HCT116 (cell line): ENCODE measurements around the gene CCSER1. TPM values are rescaled to one million over a fixed set of nuclear protein-coding genes. Genes with fewer than 3 reads are reported as not detected.
A peak's percentile ranks its signal among the peaks of the same experiment; 100 is the strongest.

Experiments
- ATAC-seq: fragments of 200-7000 bp; cut with Tn5 transposase; 2 replicates; pipeline ENCODE4 v1.9.1; 2020; ENCODE audit warnings: mild to moderate bottlenecking, moderate library complexity
- BruUV-seq: library from RNA; stranded (reverse); fragments of 400-500 nt; replicated peaks from 2 replicates; lab custom pipeline; 2021; lab: Mats Ljungman, UMichigan
- CTCF ChIA-PET: fragments of 300-600 bp; sonication (Branson Sonifier 250); formaldehyde crosslinking; loops from one replicate; lab custom pipeline; 2021; ENCODE audit warnings: antibody characterized with exemption; lab: Charles Lee
- POLR2A ChIA-PET: fragments of 300-600, 350-600 bp; sonication (Branson Sonifier 250); formaldehyde crosslinking; loops from one replicate; lab custom pipeline; 2021; ENCODE audit warnings: antibody characterized with exemption; lab: Charles Lee
- RAD21 ChIA-PET, 2 experiments: fragments of 300-600 bp; sonication (Branson Sonifier 250); formaldehyde crosslinking; loops; one replicate each; lab custom pipeline; 2023; ENCODE audit warnings: low total read pairs in 2 of 2; ENCODE audit not compliant: uncharacterized antibody in 2 of 2, unreplicated experiment in 2 of 2, low non-redundant PET in 1 of 2; lab: Charles Lee
- DNase-seq: peaks from one replicate; pipeline ENCODE4 v3.0.0-alpha.2; 2010; ENCODE audit warnings: low read depth, low spot score
- H2AFZ ChIP-seq: fragments of 200-600 bp; shearing (Covaris generic), sonication (generic); 2 replicates; pipeline ENCODE4 v1.6.1; 2017; ENCODE audit warnings: low read depth, mixed run types, mixed read lengths, antibody characterized with exemption, low read length; ENCODE audit not compliant: poor library complexity, severe bottlenecking
- H3K27ac ChIP-seq: 2 replicates; pipeline ENCODE4 v1.5.1; 2012; ENCODE audit warnings: low read depth, low read length
- H3K27me3 ChIP-seq: fragments of 200-600 bp; sonication (generic); 2 replicates; pipeline ENCODE4 v1.6.1; 2016; ENCODE audit warnings: mixed run types, low read length, mixed read lengths; ENCODE audit not compliant: insufficient read depth
- H3K36me3 ChIP-seq, 2 experiments: fragments of 200-500 bp in 1 of 2; fragments of 200-600 bp in 1 of 2; sonication (Bioruptor generic) in 1 of 2; sonication (generic) in 1 of 2; 2 replicates each; pipeline versions ENCODE4 v1.5.1 to v1.6.1; 2014 to 2016; ENCODE audit warnings: low read length in 2 of 2, inconsistent platforms in 1 of 2, mixed read lengths in 1 of 2, mixed run types in 1 of 2; ENCODE audit not compliant: insufficient read depth in 2 of 2, control insufficient read depth in 1 of 2
- H3K4me1 ChIP-seq, 2 experiments: fragments of 200-600 bp in 1 of 2; sonication (generic) in 1 of 2; 2 replicates each; pipeline versions ENCODE4 v1.5.1 to v1.6.1; 2012 to 2017; ENCODE audit warnings: low read length in 2 of 2, inconsistent platforms in 1 of 2, mild to moderate bottlenecking in 1 of 2, mixed read lengths in 1 of 2, mixed run types in 1 of 2, moderate library complexity in 1 of 2; ENCODE audit not compliant: insufficient read depth in 2 of 2, control insufficient read depth in 1 of 2
- H3K4me2 ChIP-seq: fragments of 200-600 bp; sonication (generic); 2 replicates; pipeline ENCODE4 v1.6.1; 2017; ENCODE audit warnings: mixed run types, low read length, mixed read lengths
- H3K4me3 ChIP-seq, 2 experiments: fragments of 200-600 bp in 1 of 2; sonication (generic) in 1 of 2; replicated peaks in 1 of 2; 2 replicates each; pipeline ENCODE4 v1.5.1; 2011 to 2016; ENCODE audit warnings: low read length in 2 of 2, control low read depth in 1 of 2, low read depth in 1 of 2, mild to moderate bottlenecking in 1 of 2, mixed read lengths in 1 of 2, mixed run types in 1 of 2
- H3K79me2 ChIP-seq: fragments of 200-600 bp; sonication (generic); 2 replicates; pipeline ENCODE4 v1.6.1; 2017; ENCODE audit warnings: mild to moderate bottlenecking, mixed run types, low read length, moderate library complexity, mixed read lengths; ENCODE audit not compliant: insufficient read depth
- H3K9ac ChIP-seq: fragments of 200-600 bp; sonication (generic); 2 replicates; pipeline ENCODE4 v1.6.1; 2016; ENCODE audit warnings: low read length, mixed read lengths
- H3K9me2 ChIP-seq: fragments of 200-600 bp; sonication (generic), shearing (Covaris generic); 2 replicates; pipeline ENCODE4 v1.6.1; 2017; ENCODE audit warnings: mixed run types, mild to moderate bottlenecking, moderate library complexity; ENCODE audit not compliant: insufficient read depth
- H3K9me3 ChIP-seq, 2 experiments: fragments of 200-500 bp in 1 of 2; fragments of 200-600 bp in 1 of 2; sonication (Bioruptor generic) in 1 of 2; sonication (generic) in 1 of 2; 2 replicates each; pipeline ENCODE4 v1.6.1; 2014 to 2017; ENCODE audit warnings: low read length in 2 of 2, mixed read lengths in 2 of 2, inconsistent platforms in 1 of 2, low read depth in 1 of 2, mild to moderate bottlenecking in 1 of 2, mixed run types in 1 of 2, moderate library complexity in 1 of 2; ENCODE audit not compliant: control insufficient read depth in 1 of 2, insufficient read depth in 1 of 2
- H4K20me1 ChIP-seq: fragments of 200-600 bp; sonication (generic), shearing (Covaris generic); 2 replicates; pipeline ENCODE4 v1.6.1; 2017; ENCODE audit warnings: mixed run types, mild to moderate bottlenecking, moderate library complexity; ENCODE audit not compliant: insufficient read depth
- CBX3 ChIP-seq: IDR thresholded peaks from 2 replicates; pipeline ENCODE4 v1.6.1; 2012; ENCODE audit warnings: low read depth
- ELF1 ChIP-seq: IDR thresholded peaks from 2 replicates; pipeline ENCODE4 v1.6.1; 2012; ENCODE audit warnings: low read depth, borderline replicate concordance
- EZH2 ChIP-seq: fragments of 200-600 bp; sonication (generic); IDR thresholded peaks from 2 replicates; pipeline ENCODE4 v1.6.1; 2017; ENCODE audit warnings: antibody characterized with exemption, mixed run types
- EZH2phosphoT487 ChIP-seq: fragments of 200-600 bp; IDR thresholded peaks from 2 replicates; pipeline ENCODE4 v1.6.1; 2018; ENCODE audit warnings: antibody characterized with exemption, borderline replicate concordance
- FOSL1 ChIP-seq: IDR thresholded peaks from 2 replicates; pipeline ENCODE4 v1.6.1; 2012; ENCODE audit warnings: low read depth
- SIN3A ChIP-seq: IDR thresholded peaks from 2 replicates; pipeline ENCODE4 v1.6.1; 2012; ENCODE audit warnings: low read depth
- SP1 ChIP-seq: IDR thresholded peaks from 2 replicates; pipeline ENCODE4 v1.6.1; 2012; ENCODE audit warnings: low read depth
- SRF ChIP-seq: IDR thresholded peaks from 2 replicates; pipeline ENCODE4 v1.6.1; 2012; ENCODE audit warnings: low read depth
- TCF7L2 ChIP-seq: IDR thresholded peaks from 2 replicates; pipeline ENCODE4 v1.7.0; 2011; ENCODE audit warnings: borderline replicate concordance, inconsistent platforms; ENCODE audit not compliant: insufficient read depth, insufficient read length; ENCODE audit errors: extremely low read depth
- ZFX ChIP-seq: fragments of 450-650 bp; IDR thresholded peaks from 2 replicates; pipeline ENCODE4 v1.6.1; 2017
- intact Hi-C: fragments of 100-400 bp; cut with micrococcal nuclease; formaldehyde crosslinking; loops from 2 replicates; pipeline ENCODE4 v1.10.0; 2022
- total RNA-seq: library from RNA; stranded (reverse); gene quantifications from one replicate; pipeline ENCODE4 v1.2.1, GENCODE V29; 2021; ENCODE audit not compliant: unreplicated experiment
- TF ChIP-seq, protein P1 (sequence below), 3 experiments: fragments of 200-600 bp in 1 of 3; sonication (generic) in 1 of 3; IDR thresholded peaks in 2 of 3; conservative IDR thresholded peaks in 1 of 3; 2 replicates each; pipeline ENCODE4 v1.5.1; 2012 to 2017; ENCODE audit warnings: low read depth in 2 of 3, low read length in 2 of 3, antibody characterized with exemption in 1 of 3, borderline replicate concordance in 1 of 3, control low read depth in 1 of 3, mild to moderate bottlenecking in 1 of 3, mixed read lengths in 1 of 3, mixed run types in 1 of 3, moderate library complexity in 1 of 3; ENCODE audit not compliant: insufficient read depth in 1 of 3
- TF ChIP-seq, protein P2 (sequence below): IDR thresholded peaks from 2 replicates; pipeline ENCODE4 v1.6.1; 2012

Gene CCSER1
- total RNA-seq, 1 experiment from 2014 or later: 6.7 TPM

DNA sequence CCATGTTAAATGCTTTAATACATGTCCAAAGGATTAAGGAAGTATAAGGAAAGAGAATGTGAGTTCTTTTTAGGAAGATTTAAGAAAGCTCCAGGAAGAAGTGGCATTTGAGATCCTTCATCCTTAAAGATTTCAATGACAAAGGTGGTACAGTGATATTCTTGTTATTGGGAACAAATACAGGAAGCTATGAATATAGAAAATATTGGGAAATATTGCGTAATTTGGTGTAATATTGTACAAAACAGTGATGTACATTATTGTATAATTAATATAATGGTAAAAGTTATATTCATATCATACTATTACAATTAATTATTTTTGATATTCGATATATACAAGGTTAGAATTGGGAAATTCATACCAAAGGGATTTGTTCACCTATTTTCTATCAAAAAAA, 937.9 kb downstream of the CCSER1 start:
- H3K4me3 ChIP-seq: no peak overlapping the region
- ATAC-seq (no peak), DNase-seq (no peak)
- no peaks in the 10 kb centered on the region for H3K36me3 ChIP-seq
- ChIA-PET CTCF (no interaction called here), RAD21 (no interaction called here), POLR2A (no interaction called here)
- no peaks in the 10 kb centered on the region for H3K9me3 ChIP-seq
- H4K20me1 ChIP-seq: no peaks in the 10 kb centered on the region
- H3K9ac ChIP-seq: no peak overlapping the region
- no peak overlapping the region for H3K27ac ChIP-seq
- H3K4me2 ChIP-seq: peak overlapping the region; percentile 7; the same call in 1 of the 2 replicates
- H3K27me3 ChIP-seq: no peaks in the 10 kb centered on the region
- intact Hi-C loops: no loop called here
- TF ChIP-seq EZH2phosphoT487: no peak
- no peak for TF ChIP-seq CBX3
- H3K79me2 ChIP-seq: no peaks in the 10 kb centered on the region
- H2AFZ ChIP-seq: peak overlapping the region; percentile 67
- BruUV-seq: no TSS peak
- peaks cover 11 to 14% of the 10 kb centered on the region in 2 experiments; a peak in 3 of 4 replicates for H3K4me1 ChIP-seq
- no peaks in the 10 kb centered on the region for H3K9me2 ChIP-seq

GRCh38 chr4:91070736-91071135, 943.5 kb downstream of the CCSER1 start:
- BruUV-seq: no TSS peak
- H3K79me2 ChIP-seq: no peaks in the 10 kb centered on the region
- H2AFZ ChIP-seq: no peak overlapping the region
- no peak overlapping the region for H3K4me3 ChIP-seq
- ChIA-PET CTCF (no interaction called here), RAD21 (no interaction called here), POLR2A (no interaction called here)
- H3K4me1 ChIP-seq: no peaks in the 10 kb centered on the region
- no peaks in the 10 kb centered on the region for H3K36me3 ChIP-seq
- DNase-seq (no peak), ATAC-seq (no peak)
- H4K20me1 ChIP-seq: no peaks in the 10 kb centered on the region
- H3K27me3 ChIP-seq: no peaks in the 10 kb centered on the region
- TF ChIP-seq, protein P1, sequence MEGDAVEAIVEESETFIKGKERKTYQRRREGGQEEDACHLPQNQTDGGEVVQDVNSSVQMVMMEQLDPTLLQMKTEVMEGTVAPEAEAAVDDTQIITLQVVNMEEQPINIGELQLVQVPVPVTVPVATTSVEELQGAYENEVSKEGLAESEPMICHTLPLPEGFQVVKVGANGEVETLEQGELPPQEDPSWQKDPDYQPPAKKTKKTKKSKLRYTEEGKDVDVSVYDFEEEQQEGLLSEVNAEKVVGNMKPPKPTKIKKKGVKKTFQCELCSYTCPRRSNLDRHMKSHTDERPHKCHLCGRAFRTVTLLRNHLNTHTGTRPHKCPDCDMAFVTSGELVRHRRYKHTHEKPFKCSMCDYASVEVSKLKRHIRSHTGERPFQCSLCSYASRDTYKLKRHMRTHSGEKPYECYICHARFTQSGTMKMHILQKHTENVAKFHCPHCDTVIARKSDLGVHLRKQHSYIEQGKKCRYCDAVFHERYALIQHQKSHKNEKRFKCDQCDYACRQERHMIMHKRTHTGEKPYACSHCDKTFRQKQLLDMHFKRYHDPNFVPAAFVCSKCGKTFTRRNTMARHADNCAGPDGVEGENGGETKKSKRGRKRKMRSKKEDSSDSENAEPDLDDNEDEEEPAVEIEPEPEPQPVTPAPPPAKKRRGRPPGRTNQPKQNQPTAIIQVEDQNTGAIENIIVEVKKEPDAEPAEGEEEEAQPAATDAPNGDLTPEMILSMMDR (IDR thresholded peaks at IDR 0.05 in 2 of 3, conservative IDR thresholded peaks at IDR 0.05 in 1 of 3; ENCODE audit: borderline replicate concordance in 1 of 3, insufficient read depth in 1 of 3, low read depth in 2 of 3, low read length in 2 of 3): no peak
- TF ChIP-seq SRF (no peak), EZH2phosphoT487 (no peak), ELF1 (no peak), EZH2 (no peak), SIN3A (no peak), ZFX (no peak), CBX3 (no peak), FOSL1 (no peak), TCF7L2 (no peak), SP1 (no peak)
- TF ChIP-seq, protein P2, sequence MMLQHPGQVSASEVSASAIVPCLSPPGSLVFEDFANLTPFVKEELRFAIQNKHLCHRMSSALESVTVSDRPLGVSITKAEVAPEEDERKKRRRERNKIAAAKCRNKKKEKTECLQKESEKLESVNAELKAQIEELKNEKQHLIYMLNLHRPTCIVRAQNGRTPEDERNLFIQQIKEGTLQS: no peak
- intact Hi-C loops: no loop called here
- H3K27ac ChIP-seq: no peak overlapping the region
- no peaks in the 10 kb centered on the region for H3K9me2 ChIP-seq
- H3K4me2 ChIP-seq: no peak overlapping the region
- no peak overlapping the region for H3K9ac ChIP-seq
- H3K9me3 ChIP-seq: no peaks in the 10 kb centered on the region
